Activated CD4-positive, CD25-positive, alpha-beta regulatory T cell treated with anti-CD3 and anti-CD28 coated beads, Interleukin-2, amount 50 U/mL, for 16 hours (primary cell): ENCODE results near the gene PRDM8.
A peak's percentile ranks its signal among the peaks of the same experiment; 100 is the strongest.

Experiments used
- DNase-seq: peaks from one replicate; pipeline ENCODE4 v3.0.0-alpha.2; 2020; ENCODE audit warnings: low read depth, low spot score

The PRDM8 gene

GRCh38 chr4:80183250-80184052 lies 13.9 kb upstream of the PRDM8 start:
- DNase-seq = no peak

DNA sequence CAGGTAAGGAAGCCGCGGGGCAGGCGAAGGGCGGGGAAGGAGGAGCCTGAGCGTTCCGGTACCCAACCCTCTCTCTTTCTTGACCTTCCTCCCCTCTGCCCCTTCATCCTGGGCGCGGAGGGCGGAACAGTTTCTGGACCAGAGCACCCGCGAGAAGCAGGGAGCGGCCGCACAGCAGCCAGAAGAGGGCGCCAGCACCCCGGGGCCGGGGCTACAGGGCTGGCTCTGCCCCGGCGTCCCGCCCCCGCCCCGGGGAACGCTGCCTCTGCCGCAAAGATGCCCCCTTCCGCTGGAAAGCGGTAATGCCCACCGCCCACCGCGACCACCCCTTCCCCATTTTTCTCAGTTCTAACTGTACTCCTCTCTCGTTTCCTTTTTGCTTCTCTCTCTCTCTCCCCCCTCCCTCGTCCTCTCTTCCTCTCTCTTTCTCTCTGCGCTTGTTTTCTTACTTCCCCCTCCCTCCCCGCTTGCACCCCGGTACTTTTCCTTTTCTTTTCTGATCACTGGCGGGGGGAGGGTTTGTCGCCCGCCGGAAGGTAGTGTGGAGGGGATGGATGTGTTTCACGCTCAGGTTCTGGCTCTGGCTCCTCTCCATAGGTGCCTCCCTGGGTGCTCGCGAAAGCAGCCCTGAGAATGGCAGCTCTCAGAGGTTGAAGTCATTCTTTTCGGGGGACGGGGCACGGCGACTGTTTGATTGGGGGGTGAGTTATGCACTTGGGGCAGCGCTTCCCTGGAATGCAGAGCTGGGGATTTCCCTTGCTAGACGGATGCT lies 13.1 kb upstream of the PRDM8 start:
- DNase-seq = peak; percentile 82

DNA sequence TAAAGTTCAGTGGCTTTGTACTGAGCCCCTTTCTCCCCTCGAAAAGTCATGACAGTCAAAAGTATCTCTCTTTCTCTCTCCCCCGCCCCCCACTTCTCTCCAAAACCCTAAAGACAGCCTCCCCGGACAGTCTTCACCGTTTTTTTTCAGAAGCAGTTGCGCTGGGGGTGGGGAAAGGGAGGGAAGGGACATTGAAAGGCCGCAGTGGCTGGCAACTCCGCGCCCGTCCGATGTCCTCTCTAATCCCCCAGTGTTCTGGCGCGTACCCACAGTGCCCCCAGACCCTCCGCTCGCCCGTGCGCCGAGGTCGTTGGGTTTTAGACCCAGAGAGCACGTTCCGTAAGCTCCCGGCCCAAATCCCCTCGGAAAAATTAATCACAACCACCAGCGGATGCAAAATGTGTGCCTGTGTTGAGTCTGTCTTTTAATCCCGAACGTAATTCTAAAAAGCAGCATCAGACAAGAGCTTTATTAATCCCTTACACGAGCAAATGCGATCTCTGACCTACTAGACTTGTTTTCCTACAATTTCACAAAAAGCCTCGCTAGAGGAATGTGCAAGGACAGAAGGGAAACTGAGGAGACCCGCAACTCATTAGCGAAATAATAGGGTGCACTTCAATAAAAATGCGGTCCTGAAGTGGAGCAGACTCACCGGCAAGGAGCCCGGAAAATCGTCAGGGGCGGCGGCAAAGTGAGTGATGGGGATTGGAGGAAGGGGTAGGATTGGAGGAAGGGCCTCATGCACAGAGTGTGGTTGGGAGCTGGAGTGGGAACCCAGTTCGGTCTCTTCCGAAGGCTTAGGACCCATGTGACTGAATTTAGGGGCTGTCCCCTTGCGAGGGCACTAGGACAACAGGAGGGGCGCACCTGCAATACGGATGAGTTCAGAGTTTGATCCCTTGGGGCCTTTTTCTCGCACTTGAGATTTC lies 12.2 kb upstream of the PRDM8 start:
- DNase-seq = no peak

- DNase-seq = no peak
Observed at GRCh38 chr4:80185787-80186548, 11.3 kb upstream of the PRDM8 start.

DNA sequence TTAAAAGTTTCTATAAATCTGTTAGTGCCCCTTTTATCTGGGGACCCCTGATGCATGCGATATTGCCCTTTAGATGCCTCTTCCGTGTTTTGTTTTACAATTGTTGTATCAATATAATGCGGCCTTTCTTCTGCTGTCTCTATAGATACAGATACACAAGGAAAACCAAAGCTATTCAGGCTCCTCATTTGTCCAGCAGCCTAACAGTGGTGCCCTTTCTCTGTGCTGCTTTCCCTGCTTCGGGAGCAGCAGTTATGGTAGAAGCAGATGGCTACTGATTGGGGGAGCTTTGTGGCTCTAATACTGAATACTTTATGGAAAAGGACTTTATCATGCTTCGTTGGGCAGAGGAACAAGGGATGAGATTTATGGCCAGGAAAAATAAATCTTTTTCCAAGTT lies 10.6 kb upstream of the PRDM8 start:
- no peak for DNase-seq

DNA sequence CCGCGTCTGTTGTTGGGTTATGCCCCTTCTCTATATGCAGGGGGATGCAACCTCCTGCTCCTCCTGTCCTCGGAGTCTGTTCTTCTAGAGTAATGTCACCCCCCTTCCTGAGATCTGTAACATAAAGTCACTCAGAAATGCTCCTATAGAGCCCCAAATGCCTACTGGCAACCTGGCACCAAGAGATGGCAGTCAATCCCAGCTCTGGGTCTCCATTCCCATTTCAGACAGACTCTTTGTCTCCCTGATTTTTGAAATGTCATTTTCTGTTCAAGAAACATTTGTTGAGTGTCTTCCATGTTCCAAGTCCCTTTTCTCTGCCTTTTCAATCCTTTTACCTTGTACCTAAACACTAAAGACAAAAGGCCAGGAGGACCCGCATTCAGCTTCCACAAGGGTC lies 9.6 kb upstream of the PRDM8 start:
- DNase-seq = no peak

DNA sequence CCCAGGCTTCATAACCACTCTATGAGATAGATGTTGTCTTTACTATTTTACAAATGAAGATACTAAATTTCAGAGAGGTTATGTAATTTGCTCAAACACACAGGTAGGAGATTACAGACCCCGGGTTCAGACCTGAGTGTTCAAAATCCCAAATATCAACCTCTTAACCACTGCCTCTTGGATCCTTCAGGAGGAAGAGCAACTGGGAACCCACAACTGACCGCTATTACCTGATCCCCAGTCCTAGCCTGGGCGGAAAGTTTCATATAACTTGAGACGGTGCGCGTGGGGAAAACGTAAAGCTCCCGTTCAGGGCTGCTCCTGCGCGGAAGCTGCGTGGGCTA lies 8.9 kb upstream of the PRDM8 start:
- no peak for DNase-seq

DNA sequence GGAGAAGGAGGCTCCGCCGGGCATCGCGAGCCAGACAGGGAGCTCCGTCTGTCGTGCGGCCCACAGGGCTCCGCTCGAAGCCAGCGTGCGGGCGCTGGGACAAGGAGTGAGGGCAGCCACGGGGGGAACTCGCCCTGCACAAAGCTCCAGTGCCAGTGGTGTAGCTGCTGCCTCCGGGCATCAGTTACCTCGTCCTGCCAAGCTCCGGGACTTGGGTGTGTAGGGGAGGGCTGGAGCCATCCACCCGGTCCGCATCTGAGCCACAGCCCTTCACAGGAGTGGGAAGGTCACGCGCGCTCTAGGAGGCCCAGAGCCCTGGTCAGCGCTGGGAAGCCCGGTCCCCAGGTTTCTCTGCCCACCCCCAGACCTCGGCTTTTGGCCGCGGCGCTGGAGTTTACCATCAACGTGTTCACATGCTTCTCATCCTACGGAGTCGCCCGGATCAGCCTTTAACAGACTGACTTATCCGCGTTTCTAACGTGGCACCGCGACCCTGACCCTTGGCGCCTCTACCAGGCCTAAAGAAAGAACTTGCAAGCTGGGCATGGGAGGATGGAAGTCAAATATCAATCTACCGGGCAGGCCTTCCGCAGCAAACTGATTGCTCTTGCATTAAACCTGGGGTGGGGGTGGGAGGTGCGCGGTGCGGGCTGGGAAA lies 8.4 kb upstream of the PRDM8 start:
- no peak for DNase-seq

DNA sequence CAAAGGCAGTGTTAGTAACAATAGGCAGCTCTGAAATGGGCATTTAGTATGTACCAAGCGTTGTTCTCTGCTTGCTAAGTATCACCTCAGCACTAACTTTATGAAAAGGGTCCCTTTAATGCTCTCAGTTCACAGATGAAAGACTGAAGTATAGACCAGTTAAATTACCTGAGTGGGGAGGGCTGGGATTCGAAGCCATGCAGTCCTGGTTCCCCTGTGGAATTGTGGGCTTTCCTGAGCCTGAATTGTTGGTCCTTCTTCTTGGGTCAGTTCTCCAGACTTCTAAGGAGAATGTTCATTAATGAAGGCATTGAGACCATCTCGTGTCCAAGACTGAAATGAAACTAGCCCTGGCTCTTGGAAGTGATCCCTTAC lies 7.7 kb upstream of the PRDM8 start:
- no peak for DNase-seq

DNA sequence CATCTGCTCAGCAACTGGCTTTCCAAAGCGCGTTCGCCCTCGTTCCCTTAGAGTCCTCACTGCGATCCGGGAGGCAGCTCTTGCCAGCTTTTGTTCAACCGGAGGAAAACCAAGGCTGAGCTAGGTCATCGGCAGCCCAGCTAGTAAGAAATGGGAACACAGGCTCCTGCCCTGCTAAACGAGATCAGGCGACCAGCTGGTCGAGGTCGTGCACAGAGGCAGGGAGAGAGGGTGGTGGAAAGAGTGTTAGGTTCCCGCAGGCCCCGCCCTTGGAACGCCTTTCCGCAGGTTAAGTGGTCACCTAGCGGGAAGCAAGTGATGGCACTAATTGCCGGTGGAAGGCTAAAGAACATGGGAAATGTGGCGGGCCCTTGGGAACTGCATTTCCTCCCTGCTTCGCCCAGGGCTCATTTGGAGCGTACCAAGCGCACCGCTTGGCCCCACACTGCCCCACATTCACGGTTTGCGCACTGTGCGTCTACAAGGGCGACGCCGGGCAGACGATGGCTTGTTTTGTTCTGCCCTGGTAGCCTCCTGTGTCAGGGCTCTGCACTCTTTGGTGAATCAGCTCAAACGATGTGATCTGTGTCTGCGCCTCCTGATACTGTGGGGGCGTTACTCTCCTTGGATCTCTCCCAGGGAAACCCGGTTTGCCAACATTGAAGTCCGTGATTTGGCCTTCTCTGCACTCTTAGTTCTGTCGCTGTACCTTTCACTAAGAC lies 7.2 kb upstream of the PRDM8 start:
- no peak for DNase-seq

DNA sequence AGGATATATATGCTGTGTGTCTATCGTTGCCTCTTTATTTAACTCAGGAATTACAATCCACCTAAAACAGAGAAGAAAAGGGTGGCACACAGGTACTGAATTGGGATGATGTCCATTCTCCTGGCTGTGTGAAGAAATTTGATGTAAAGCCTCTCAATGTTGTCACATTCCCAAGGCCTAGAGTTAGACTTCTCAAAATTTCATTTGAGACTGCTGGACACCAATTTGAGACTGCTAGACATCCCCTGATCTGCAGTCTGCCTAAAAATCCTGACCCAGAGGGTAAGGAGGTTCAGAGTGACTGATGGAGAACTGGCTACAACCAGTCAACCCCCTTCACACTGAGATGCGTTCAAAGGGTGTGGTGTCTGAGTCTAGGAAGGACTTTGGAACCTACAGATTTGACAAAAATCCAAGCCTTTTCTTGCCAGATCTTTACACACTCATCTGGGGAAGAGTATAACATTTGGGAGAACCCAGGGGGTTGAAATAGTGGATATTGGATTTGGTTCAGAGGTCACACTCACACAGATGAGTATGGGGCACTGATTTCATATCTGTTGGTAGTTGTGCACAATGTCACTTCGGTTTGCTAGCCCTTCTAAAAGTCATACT lies 4.9 kb upstream of the PRDM8 start:
- no peak for DNase-seq

- no peak for DNase-seq
Observed at GRCh38 chr4:80192937-80193336, 4.4 kb upstream of the PRDM8 start.

GRCh38 chr4:80195441-80196140 lies 1.7 kb upstream of the PRDM8 start:
- no peak for DNase-seq

- DNase-seq = no peak
Observed at GRCh38 chr4:80196259-80196921, 913 bp upstream of the PRDM8 start.

DNA sequence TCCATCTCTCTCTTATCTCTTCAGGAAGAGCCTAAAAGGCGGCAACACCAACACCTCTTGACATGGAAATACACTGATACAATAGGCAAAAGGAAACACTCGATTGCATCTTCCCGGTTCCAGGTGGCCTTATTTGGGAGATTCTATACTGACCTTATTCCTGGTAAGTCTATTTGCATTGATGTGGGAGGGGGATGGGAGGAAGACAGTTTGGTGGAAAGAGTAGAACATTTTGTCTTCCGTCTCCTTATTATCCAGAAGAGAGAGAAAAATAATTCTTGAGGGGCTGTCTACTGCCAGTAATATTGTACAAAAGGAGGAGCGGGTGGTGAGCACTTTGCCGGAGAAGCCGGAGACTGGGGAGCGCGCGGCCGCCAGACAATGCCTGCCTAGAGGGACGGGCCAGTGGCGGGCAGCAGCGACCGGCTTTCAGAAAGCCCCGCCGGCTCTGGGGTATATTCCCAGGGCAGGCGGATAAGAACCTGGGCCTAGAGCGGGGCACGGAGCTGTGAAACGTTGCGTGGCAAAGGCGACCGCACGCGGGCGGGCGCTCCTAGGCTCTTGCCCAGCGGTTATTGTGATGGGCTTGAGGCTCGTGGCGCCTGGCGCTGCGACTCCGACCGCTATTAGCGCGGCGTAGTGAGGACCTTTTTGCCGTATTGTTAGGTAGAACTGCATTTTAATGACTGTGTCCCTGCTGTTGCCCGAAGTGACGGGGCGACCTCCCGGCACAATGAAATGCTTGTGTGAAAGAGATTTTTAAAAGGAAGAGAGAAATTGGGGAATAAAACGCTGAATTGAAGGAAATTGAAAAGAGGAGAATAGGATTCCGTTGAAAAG lies 518 bp downstream of the PRDM8 start:
- DNase-seq = no peak

DNA sequence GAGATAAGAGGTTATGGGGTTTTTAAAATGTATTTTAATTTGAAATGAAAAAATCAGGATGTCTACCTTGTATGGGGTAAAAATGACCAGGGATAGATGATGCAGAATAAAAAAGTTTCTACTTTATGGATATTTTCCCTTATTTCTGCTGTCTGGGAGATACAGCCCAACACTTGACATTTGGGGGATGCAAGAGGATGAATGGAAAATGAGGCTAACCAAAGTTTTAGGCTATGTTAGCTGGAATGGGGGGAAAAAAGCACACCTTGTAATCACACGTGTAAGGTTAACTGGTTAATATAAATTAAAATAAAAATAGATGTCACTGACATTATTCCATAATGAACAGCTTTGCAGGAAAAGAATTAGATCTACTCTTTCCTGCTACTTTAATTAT lies 1.1 kb downstream of the PRDM8 start:
- DNase-seq = no peak

DNA sequence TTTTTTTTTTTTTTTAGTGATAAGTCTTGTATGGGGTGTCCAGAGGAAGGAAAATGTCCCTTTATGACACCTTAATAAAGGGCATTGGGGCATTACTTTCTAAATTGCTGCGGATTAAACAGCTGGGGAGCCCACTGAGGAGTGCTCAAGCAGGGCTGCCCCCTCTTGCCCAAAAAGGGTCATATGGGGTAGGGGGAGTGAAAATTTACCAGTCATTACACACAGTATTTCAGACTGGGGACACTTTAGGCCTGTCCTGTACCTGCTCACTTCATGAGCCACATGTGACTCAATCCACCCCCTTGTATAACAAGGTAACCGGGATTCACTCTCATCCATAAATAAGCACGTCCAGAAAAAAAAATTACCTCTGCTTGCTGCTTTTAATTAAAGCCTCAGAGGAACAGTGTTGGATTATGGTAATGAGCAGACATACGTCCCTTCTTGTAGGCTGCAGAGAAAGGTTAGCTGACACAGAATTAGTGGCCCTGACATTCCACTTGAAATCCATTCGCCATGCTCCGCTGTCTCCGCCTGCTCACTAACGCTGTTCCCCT lies 1.8 kb downstream of the PRDM8 start:
- no peak for DNase-seq
